Lung (tissue), 12 donors: ENCODE data around the gene PARP16. TPM values are rescaled to one million over a fixed set of nuclear protein-coding genes. Genes with fewer than 3 reads are reported as not detected.

Experiments used
- ATAC-seq: fragments of 200-7000 bp; cut with Tn5 transposase; one replicate; pipeline ENCODE4 v1.9.1; 2020; ENCODE audit warnings: moderate number of reproducible peaks; ENCODE audit not compliant: insufficient read depth, low FRiP score
- DNase-seq, 3 donors: peaks; one replicate each; pipeline ENCODE4 v3.0.0-alpha.2; 2013 to 2017
- H3K27ac ChIP-seq, 2 donors: one replicate each; pipeline ENCODE4 v1.5.1; 2013; ENCODE audit warnings: mild to moderate bottlenecking in 2 of 2, moderate library complexity in 2 of 2, control low read depth in 1 of 2, inconsistent platforms in 1 of 2, low read depth in 1 of 2, low read length in 1 of 2
- H3K27me3 ChIP-seq, 3 donors: one replicate each; pipeline ENCODE4 v1.5.1; 2013; ENCODE audit warnings: low read length in 2 of 3; ENCODE audit not compliant: control insufficient read depth in 3 of 3, insufficient read depth in 3 of 3
- H3K36me3 ChIP-seq, 4 donors: one replicate each; pipeline ENCODE4 v1.5.1; 2013; ENCODE audit warnings: low read length in 4 of 4, mild to moderate bottlenecking in 1 of 4, moderate library complexity in 1 of 4; ENCODE audit not compliant: control insufficient read depth in 4 of 4, insufficient read depth in 4 of 4
- H3K4me1 ChIP-seq, 5 donors: one replicate each; pipeline ENCODE4 v1.5.1; 2013; ENCODE audit warnings: low read length in 5 of 5, mild to moderate bottlenecking in 2 of 5, moderate library complexity in 1 of 5; ENCODE audit not compliant: control insufficient read depth in 5 of 5, insufficient read depth in 5 of 5
- H3K4me3 ChIP-seq: one replicate; pipeline ENCODE4 v1.5.1; 2013; ENCODE audit warnings: mild to moderate bottlenecking, control low read depth, moderate library complexity
- H3K9ac ChIP-seq, 2 donors: one replicate each; pipeline ENCODE4 v1.5.1; 2013; ENCODE audit warnings: low read length in 2 of 2, control low read depth in 1 of 2; ENCODE audit not compliant: insufficient read depth in 1 of 2
- H3K9me3 ChIP-seq, 4 donors: one replicate each; pipeline ENCODE4 v1.5.1; 2013; ENCODE audit warnings: low read length in 3 of 4, mild to moderate bottlenecking in 1 of 4, moderate library complexity in 1 of 4; ENCODE audit not compliant: control insufficient read depth in 4 of 4, insufficient read depth in 3 of 4
- CTCF ChIP-seq: IDR thresholded peaks from 2 replicates; pipeline ENCODE4 v1.5.1; 2012; ENCODE audit warnings: mild to moderate bottlenecking; ENCODE audit errors: control extremely low read depth, extremely low read depth
- WGBS, 2 donors: extraction: QIAGEN DNeasy Blood & Tissue Kit; methylation state at CpG; one replicate each; pipeline ENCODE4 v1.1.7; 2013; 5-methylcytosine and 5-hydroxymethylcytosine counted together
- polyA plus RNA-seq, 2 donors: library from polyadenylated mRNA; stranded (reverse); fragments of 200-250 nt; gene quantifications; one replicate each; pipeline ENCODE4 v1.2.1, GENCODE V29; 2013
- total RNA-seq, 2 donors: library from RNA; depleted of rRNA in 1 of 2; stranded (reverse); fragments of >200 nt in 1 of 2; gene quantifications; one replicate each; pipeline ENCODE4 v1.2.1, GENCODE V29; 2014 to 2021
- donor health status: control.
- donor health status: control.
- donor health status: Bipolar disorder and iron deficiency.
- donor health status: healthy.
- donor health status: DM: yes; HTN: yes; CAD: no.

The PARP16 gene
- total and polyA plus RNA-seq, 4 donors: 4.6 to 7.7 (median 6.3) TPM

DNA sequence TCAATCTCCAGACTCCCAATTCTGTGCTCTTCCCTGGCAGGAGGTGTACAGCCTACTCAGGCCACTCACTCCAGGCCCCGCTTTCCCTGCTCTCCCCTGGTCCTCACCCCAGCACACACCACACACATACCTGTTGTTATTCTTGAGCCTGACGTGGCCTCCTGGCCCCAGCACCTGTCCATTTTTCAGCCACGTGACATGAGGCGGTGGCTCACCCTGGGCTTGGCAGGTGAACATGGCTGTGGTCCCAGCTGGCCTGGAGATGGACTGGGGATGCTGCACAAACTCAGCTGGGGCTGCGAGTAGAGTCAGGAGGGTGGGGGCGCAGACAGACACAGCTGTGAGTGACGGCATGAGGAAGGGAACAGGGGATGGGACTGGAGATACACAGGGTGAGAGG lies 45.1 kb upstream of the PARP16 start:
- TF ChIP-seq CTCF: no peak
- Histone ChIP-seq H3K4me3 (no peak overlapping the region), H3K9me3 (no peaks in the 10 kb centered on the region), H3K27me3 (no peaks in the 10 kb centered on the region), H3K4me1 (peaks cover 0 to 11% (median 0%) of the 10 kb centered on the region in 5 donors), H3K36me3 (peaks cover 0 to 28% (median 2%) of the 10 kb centered on the region in 4 donors), H3K27ac (no peak overlapping the region), H3K9ac (no peak overlapping the region)
- WGBS, 2 donors: 80 to 93% methylated on average over 6 to 7 of the region's 7 CpGs
- ATAC-seq: no peak
- DNase-seq: no peak

GRCh38 chr15:65330934-65331645 lies 44.4 kb upstream of the PARP16 start:
- 94 to 99% methylated on average over 22 of the region's 22 CpGs for WGBS, 2 donors
- H3K27me3 ChIP-seq: no peaks in the 10 kb centered on the region
- no peak for DNase-seq
- TF ChIP-seq CTCF: no peak
- peaks cover 0 to 9% (median 4%) of the 10 kb centered on the region in 5 donors for H3K4me1 ChIP-seq
- H3K27ac ChIP-seq: no peak overlapping the region
- H3K36me3 ChIP-seq: peaks cover 0 to 28% (median 2%) of the 10 kb centered on the region in 4 donors
- no peak overlapping the region for H3K4me3 ChIP-seq
- no peak overlapping the region for H3K9ac ChIP-seq
- no peaks in the 10 kb centered on the region for H3K9me3 ChIP-seq
- no peak for ATAC-seq

DNA sequence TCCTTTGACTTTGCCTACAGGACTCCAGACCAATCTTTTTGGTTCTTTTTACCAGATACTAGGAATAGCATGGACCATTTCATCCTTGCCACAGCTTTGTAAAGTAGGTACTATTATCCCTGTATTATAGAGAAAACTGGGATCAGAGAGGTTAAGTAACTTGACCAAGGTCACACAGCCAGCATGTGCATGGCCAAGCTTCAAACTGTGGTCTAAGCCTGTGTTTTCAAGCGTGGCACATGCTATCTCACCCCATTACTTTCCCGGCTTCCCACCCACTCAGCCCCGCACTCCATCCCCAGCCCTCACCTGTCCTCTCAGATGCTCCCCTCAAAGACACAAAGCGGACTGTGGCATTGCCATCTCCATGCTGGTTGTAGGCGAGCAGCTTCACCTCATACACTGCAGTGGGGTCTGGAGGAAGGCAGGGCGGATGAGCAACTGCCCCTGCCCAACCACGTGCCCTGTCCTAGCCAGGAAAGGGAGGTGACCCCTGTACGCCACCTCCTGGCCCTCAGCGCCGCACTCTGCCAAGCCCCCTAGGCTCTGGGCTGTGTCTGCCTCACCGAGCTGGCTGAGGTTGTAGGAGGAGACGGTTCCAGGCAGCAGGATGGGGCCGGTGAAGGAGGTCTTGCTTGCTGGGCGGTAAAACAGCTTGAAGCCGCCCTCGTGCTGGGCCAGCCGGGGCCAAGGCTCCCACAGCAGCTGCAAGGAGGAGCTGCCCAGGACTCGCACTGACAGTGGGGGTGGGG lies 43.5 kb upstream of the PARP16 start:
- H3K4me1 ChIP-seq: peaks cover 0 to 13% (median 5%) of the 10 kb centered on the region in 5 donors
- no peak for DNase-seq

More for the DNA sequence above, 43.5 kb upstream of the PARP16 start:
- Histone ChIP-seq H3K9ac (no peak overlapping the region), H3K9me3 (no peaks in the 10 kb centered on the region), H3K4me3 (no peak overlapping the region), H3K36me3 (peaks cover 0 to 25% (median 2%) of the 10 kb centered on the region in 4 donors), H3K27me3 (no peaks in the 10 kb centered on the region), H3K27ac (no peak overlapping the region)
- no peak for TF ChIP-seq CTCF
- WGBS, 2 donors: 93 to 97% methylated on average over 18 of the region's 18 CpGs
- ATAC-seq: no peak
